Esophagus muscularis mucosa (tissue), 4 donors: Measurements from ENCODE around the gene MESP1. TPM values are rescaled to one million over a fixed set of nuclear protein-coding genes. Genes with fewer than 3 reads are reported as not detected.

Experiments
- DNase-seq: peaks from one replicate; pipeline ENCODE4 v3.0.0-alpha.2; 2017; ENCODE audit errors: extremely low spot score
- H3K27ac ChIP-seq, 4 donors: fragments of 200-600 bp; sonication (generic); replicated peaks in 1 of 4; 1 replicate in 3 of 4; 2 replicates in 1 of 4; pipeline ENCODE4 v1.5.1; 2016 to 2019; ENCODE audit warnings: mild to moderate bottlenecking in 1 of 4
- H3K27me3 ChIP-seq, 4 donors: fragments of 200-600 bp; sonication (generic); one replicate each; pipeline versions ENCODE4 v1.5.1 to v1.6.0; 2016 to 2019
- H3K36me3 ChIP-seq, 4 donors: fragments of 200-600 bp; sonication (generic); one replicate each; pipeline ENCODE4 v1.5.1; 2016 to 2019
- H3K4me1 ChIP-seq, 4 donors: fragments of 200-600 bp; sonication (generic); one replicate each; pipeline ENCODE4 v1.5.1; 2016 to 2019
- H3K4me3 ChIP-seq, 4 donors: fragments of 200-600 bp; sonication (generic); 1 replicate in 2 of 4; 2 replicates in 2 of 4; pipeline ENCODE4 v1.5.1; 2016 to 2019; ENCODE audit warnings: mild to moderate bottlenecking in 4 of 4, moderate library complexity in 1 of 4
- H3K9me3 ChIP-seq, 4 donors: fragments of 200-600 bp; sonication (generic); 1 replicate in 3 of 4; 2 replicates in 1 of 4; pipeline ENCODE4 v1.5.1; 2016 to 2019
- CTCF ChIP-seq, 3 experiments: fragments of 200-600 bp in 2 of 3; fragments of 450-650 bp in 1 of 3; sonication (generic) in 2 of 3; IDR thresholded peaks; one replicate each; pipeline ENCODE4 v1.5.1; 2017 to 2019; ENCODE audit warnings: antibody characterized with exemption in 3 of 3, mild to moderate bottlenecking in 2 of 3, moderate library complexity in 1 of 3
- EP300 ChIP-seq: sonication (generic); formaldehyde crosslinking; IDR thresholded peaks from one replicate; pipeline ENCODE4 v1.6.1; 2017; ENCODE audit warnings: antibody characterized with exemption
- POLR2A ChIP-seq: fragments of 450-650 bp; IDR thresholded peaks from one replicate; pipeline ENCODE4 v1.6.1; 2017; ENCODE audit warnings: antibody characterized with exemption, moderate library complexity, mild to moderate bottlenecking, low read depth
- POLR2AphosphoS5 ChIP-seq, 2 donors: sonication (generic); formaldehyde crosslinking; IDR thresholded peaks; one replicate each; pipeline ENCODE4 v1.6.1; 2017; ENCODE audit warnings: antibody characterized with exemption in 2 of 2
- WGBS: methylation state at CpG from one replicate; pipeline ENCODE4 v1.1.5; 2018; 5-methylcytosine and 5-hydroxymethylcytosine counted together
- intact Hi-C: fragments of 100-400 bp; cut with DNase I; formaldehyde crosslinking; loops from one replicate; pipeline ENCODE4 v1.15.1; 2023
- total RNA-seq, 4 donors: library from RNA; depleted of rRNA; stranded (reverse); fragments of >200 nt; gene quantifications; one replicate each; pipeline versions ENCODE4 v1.1.0 to v1.2.1, GENCODE V29; 2016

MESP1 gene
- total RNA-seq, 4 donors from 2014 or later = 0.50 to 2.8 (median 1.7) TPM

- H3K27me3 ChIP-seq = no peaks in the 10 kb centered on the region
- no peak overlapping the region for H3K4me3 ChIP-seq
- no peaks in the 10 kb centered on the region for H3K9me3 ChIP-seq
- no peak for TF ChIP-seq POLR2AphosphoS5 (IDR thresholded peaks at IDR 0.05)
- no peak for TF ChIP-seq CTCF (IDR thresholded peaks at IDR 0.05)
- no peak for TF ChIP-seq POLR2A
- TF ChIP-seq EP300 = no peak
- 95% methylated on average over 5 of the region's 5 CpGs for WGBS
- H3K4me1 ChIP-seq = peaks cover 11 to 16% (median 14%) of the 10 kb centered on the region in 4 donors
- H3K27ac ChIP-seq = no peak overlapping the region
- no peaks in the 10 kb centered on the region for H3K36me3 ChIP-seq
- intact Hi-C loops = loop anchor here (10.0 kb wide), 1 partner anchor 200 kb away; no protein-coding TSS in a partner anchor
- no peak for DNase-seq
Observed at GRCh38 chr15:89774492-89774891, 23.4 kb upstream of the MESP1 start.

GRCh38 chr15:89772932-89773583 lies 22.0 kb upstream of the MESP1 start:
- no peak overlapping the region for H3K4me3 ChIP-seq
- TF ChIP-seq CTCF (IDR thresholded peaks at IDR 0.05) = peak in 1 of 3 experiments; percentile 35
- TF ChIP-seq POLR2A = no peak
- no peaks in the 10 kb centered on the region for H3K9me3 ChIP-seq
- no peak for DNase-seq
- no peak overlapping the region for H3K27ac ChIP-seq
- intact Hi-C loops = loop anchor here (10.0 kb wide), 1 partner anchor 202 kb away; no protein-coding TSS in a partner anchor
- peaks cover 11 to 16% (median 14%) of the 10 kb centered on the region in 4 donors for H3K4me1 ChIP-seq
- H3K27me3 ChIP-seq = no peaks in the 10 kb centered on the region
- no peaks in the 10 kb centered on the region for H3K36me3 ChIP-seq
- WGBS = 79% methylated on average over 3 of the region's 3 CpGs

- 87% methylated on average over 3 of the region's 3 CpGs for WGBS
- no peak for DNase-seq
- intact Hi-C loops = loop anchor here (10.0 kb wide), 1 partner anchor 205 kb away; no protein-coding TSS in a partner anchor
Observed at GRCh38 chr15:89770041-89770440, 19.0 kb upstream of the MESP1 start.

GRCh38 chr15:89769366-89769765 lies 18.3 kb upstream of the MESP1 start:
- DNase-seq = no peak
- Histone ChIP-seq H3K27me3 (no peaks in the 10 kb centered on the region), H3K27ac (no peak overlapping the region), H3K36me3 (no peaks in the 10 kb centered on the region), H3K4me3 (no peak overlapping the region), H3K9me3 (no peaks in the 10 kb centered on the region), H3K4me1 (peaks cover 0 to 2% (median 0%) of the 10 kb centered on the region in 4 donors)
- no peak for TF ChIP-seq POLR2AphosphoS5 (IDR thresholded peaks at IDR 0.05)
- no peak for TF ChIP-seq EP300
- TF ChIP-seq CTCF (IDR thresholded peaks at IDR 0.05) = no peak
- TF ChIP-seq POLR2A = no peak
- WGBS = 91% methylated on average over 3 of the region's 3 CpGs
- intact Hi-C loops = no loop called here

More at GRCh38 chr15:89770041-89770440, 19.0 kb upstream of the MESP1 start:
- H3K36me3 ChIP-seq = no peaks in the 10 kb centered on the region
- H3K9me3 ChIP-seq = no peaks in the 10 kb centered on the region
- H3K4me1 ChIP-seq = peaks cover 0 to 2% (median 0%) of the 10 kb centered on the region in 4 donors
- no peak overlapping the region for H3K27ac ChIP-seq
- no peak overlapping the region for H3K4me3 ChIP-seq
- no peak for TF ChIP-seq POLR2A
- no peak for TF ChIP-seq EP300
- no peak for TF ChIP-seq CTCF (IDR thresholded peaks at IDR 0.05)
- TF ChIP-seq POLR2AphosphoS5 (IDR thresholded peaks at IDR 0.05) = no peak
- no peaks in the 10 kb centered on the region for H3K27me3 ChIP-seq
